Renal cortex interstitium (tissue), 11 donors: ENCODE measurements around the gene RNF17. TPM values are rescaled to one million over a fixed set of nuclear protein-coding genes. Genes with fewer than 3 reads are reported as not detected.

Source experiments
- DNase-seq, 11 donors: peaks; one replicate each; pipeline ENCODE4 v3.0.0-alpha.2; 2013; ENCODE audit warnings: low read depth in 9 of 11, low spot score in 4 of 11; ENCODE audit errors: extremely low read depth in 1 of 11
- polyA plus RNA-seq, 3 donors: library from polyadenylated mRNA; unstranded; fragments of 120-200 nt; gene quantifications; one replicate each; pipeline ENCODE4 v1.2.1, GENCODE V29; 2013; ENCODE audit not compliant: insufficient read length in 3 of 3

RNF17 gene
- polyA plus RNA-seq, 3 donors: 0.10 to 0.62 TPM; not detected in 1

DNA sequence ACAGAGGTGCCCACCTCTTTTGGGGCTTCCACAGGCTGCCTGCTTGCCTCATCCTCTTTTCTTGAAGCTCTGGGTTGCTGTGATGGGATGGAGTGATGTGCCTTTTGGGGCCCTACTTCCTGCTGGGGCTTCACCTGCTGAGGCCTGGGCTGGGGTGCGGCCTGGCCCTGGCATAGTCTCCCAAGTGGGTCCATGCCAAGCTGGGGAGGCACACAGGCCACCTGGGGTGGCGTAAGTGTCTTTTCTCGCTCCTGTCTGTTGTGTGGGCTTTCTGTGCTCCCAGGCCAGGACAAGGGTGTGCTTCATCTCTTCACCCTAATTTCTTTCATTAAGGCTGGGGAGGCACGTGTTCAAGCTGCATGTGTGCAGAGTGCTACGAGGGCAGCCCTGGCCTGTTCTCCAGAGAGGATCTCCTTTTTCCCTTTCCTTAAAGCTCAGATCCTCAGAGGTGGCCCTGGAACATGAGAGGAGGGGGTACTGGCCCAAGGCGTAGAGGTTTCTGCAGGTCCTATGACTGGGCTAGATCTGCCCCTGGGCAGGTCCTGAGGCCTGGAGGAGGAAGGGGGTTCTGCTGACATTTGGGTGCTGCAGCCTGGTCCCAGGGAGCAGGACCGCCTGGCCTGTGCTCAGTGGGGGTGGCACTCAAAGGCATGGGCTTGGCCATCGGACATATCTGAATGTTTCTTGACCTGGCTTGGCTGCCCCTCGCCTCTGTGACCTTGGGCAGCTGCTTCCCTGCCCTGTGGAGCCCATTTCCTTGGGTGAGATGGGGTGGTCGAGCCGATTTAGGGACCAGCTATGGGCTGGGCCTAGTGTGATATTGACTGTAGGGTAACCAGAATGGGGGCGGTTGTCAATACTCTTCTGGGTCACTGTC, 23.7 kb upstream of the RNF17 start:
- DNase-seq: no peak

DNA sequence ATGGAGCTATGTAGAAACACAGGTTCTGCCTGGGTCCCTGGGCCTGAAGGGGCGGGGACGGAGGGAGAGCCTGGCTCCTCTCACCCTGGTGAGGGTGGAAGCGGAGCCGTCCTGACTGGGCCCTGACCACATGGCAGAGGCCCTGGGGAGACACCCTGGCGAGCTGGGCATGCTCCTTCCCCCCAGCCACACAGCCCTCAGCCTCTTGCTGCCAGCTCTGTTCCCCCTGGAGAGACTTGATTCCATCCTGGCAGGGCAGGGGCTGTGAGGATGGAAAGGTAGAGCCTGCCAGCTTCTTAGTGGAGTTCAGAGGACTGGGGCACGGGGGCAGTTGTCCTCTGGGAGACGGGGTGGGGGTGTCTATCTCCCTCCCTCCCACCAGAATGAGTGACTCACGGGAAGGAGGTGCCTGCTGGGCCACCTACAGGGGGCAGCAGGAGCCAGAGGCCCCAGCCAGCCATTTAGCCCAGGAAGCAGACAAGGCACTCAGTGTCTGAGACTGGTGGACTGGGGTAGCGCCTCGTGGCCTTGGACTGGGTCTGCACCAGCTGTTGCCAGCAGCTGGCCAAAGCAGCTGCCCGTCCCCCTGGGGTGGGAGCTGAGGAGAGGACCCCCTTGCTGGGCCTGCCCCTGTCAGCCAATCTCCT, 22.8 kb upstream of the RNF17 start:
- DNase-seq: no peak

- no peak for DNase-seq
Measured at GRCh38 chr13:24741791-24742190, 22.2 kb upstream of the RNF17 start.

- DNase-seq: peak in 3 of 11 donors; percentile 13 to 50 (median 43)
Measured at GRCh38 chr13:24742294-24742693, 21.7 kb upstream of the RNF17 start.

DNA sequence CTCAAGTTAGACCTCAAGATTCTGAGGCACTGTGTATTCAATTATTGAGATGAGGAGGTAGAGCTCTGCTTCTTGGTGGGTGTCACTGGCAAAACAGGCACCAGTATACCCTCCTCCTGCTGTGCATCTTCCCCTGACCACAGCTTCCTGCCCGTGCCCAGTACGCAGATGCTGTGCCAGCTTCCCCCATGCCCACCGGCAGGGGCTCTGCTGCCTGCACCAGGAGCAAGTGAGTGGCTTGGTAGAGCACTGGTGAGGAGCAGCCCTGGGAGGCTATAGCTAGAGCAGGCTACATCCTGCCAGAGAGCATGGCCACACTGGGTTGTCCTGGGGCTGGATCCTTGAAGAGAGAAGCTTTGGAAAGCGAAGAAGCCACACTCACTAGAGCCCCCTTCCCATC, 21.0 kb upstream of the RNF17 start:
- DNase-seq: no peak

DNA sequence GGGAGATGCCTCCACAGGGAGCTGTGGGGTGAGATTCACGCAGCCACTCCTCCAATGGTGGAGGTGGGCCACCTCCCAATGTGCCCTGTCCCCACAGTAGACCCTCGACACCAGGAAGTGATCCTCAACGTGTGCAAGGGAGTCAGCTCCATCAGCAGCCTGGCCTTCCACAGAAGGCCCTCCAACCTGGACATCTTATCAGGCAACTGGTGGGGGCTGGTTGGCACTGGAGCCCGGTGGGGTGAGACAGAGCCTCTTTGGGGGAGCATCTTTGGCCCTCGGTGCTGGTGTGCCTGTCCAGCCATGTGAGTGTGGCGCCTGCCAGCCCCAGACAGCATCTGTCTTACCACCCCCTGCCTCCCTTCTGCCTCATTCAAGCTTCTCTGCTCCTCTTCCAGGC, 19.7 kb upstream of the RNF17 start:
- DNase-seq: no peak

DNA sequence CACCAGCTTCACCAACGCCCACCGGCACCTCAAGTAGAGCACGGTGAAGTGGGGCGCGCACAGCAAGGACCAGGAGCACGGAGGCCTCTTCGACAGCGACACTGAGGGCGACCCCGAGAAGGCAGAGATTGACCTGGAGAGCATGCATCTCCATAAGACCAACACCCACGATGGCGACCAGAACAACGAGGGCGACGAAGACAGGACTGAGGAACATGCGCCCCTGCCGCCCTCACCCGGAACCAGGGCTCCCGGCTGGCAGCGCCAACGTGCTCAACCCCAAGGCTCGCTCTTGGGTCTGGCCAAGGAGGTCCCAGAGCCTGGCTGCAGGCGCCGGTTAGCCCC, 18.5 kb upstream of the RNF17 start:
- no peak for DNase-seq

DNA sequence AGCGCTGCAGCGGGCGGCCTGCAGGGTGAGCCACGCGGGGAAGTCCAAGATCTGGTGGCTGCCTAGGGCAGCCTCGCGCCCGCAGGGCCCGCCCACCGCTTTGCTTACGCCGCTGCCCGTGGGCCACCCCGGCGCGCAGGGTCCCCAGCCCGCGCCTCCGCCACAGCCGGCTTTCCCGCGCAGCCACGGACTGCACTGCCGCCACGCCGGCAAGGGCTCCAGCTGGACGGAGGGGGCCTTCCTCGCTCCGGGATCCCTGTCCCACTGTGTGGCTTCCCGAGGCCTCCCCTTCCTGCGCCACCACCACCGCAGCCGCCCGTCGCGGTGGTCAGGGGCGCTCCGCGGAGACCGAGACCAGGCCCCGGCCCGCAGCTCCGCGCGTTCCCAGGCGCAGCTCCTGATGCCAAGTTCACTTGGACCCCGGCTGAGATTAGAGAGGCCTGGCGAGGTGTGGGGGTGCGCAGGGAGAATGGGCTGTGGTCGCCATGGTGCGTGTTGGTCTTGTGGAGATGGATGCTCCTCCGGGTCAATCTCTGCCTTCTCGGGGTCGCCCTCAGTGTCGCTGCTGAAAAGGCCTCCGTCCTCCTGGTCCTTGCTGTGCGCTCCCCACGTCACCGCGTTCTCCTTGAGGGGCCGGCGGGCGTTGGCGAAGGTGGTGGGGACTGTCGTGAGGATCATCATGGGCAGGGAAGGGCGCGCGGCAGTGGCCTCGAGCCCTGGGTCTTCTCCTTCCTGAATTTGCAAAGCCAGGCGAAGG, 17.9 kb upstream of the RNF17 start:
- DNase-seq: peak in 1 of 11 donors; percentile 2

DNA sequence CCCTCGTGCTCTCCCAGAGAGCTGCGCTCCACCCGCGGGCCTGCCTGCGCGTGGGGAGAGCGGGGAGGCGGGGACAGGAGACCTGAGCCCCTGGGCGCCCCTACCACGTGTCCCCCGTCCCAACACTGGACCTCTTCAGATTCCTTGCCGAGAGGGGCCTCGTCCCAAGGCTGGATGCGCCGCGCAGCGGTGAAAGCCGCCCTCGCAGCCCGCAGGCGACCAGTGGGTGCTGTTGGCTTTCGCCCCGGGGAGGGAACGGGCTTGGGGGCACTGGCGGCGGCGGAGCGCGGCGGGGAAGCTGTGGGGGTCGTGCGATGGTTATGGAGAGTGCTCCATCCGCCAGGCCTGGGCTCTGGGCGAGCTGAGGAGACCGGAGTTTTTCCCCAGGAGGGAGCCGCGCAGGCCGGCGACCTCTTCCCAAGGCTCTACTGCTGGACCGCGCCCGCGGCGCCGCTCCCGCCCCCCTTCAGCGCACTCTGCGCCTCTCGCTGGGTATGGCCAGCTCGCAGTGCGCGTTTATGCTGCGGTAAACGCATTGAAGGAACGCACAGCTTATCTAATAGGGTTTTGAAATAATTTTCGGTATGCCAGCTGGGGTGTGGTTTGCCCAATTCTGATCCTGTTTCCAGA, 17.2 kb upstream of the RNF17 start:
- peak in 1 of 11 donors; percentile 18 for DNase-seq

DNA sequence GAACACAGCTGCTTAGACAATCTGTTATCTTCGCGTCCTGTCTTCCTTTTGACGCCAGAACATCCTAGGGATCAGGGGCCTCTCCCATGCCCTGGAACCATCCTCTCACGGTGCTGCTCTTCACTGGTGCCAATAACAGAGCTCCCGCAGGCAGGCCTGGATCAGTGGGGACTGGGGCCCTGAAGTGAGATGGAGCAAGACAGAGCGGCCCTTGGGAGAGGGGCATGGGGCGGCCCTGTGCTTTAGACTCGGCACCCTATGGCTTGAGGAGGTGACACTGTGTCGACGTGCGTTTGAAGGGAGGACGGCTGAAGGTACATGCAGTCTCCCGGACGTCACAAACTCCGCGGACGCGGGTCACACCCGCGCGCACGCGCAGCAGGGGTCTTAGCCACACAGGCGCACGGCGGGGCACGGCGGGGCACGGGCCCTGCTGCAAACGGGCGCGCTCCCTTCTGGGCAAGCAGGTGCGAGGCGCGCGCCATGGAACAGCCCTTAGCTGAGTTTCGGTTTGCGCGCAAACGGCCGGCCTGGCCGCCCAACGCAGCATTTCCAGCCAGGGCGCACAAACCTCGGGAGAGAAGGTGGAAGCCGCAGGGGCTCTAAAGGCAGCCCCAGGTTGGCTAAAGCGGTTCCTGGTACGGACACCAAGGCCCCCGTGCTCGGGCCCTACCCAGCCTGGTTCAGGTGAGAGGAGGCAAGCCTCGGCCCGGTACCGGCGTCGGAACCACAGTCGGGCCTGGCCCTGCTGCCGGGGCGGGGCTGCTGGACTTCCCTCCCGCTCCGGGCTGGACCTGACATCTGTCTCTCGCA, 16.5 kb upstream of the RNF17 start:
- DNase-seq: peak in 1 of 11 donors; percentile 9

DNA sequence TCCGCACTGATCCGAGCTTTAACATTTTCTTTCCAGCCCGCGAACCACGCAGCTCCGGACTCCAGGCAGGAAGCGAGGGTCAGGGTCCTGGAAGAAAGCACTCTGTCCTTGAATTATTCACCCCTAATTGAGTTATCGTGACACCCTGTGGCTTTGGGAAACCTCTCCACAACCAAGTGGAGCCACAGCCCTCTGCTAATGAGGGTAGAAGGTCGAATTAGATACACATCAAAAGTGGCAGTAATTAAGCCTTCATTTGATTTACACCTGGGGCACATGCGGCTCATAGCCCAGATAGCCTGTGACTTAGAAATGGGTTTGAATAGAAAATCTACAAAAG, 15.9 kb upstream of the RNF17 start:
- peak in 1 of 11 donors; percentile 6 for DNase-seq

DNA sequence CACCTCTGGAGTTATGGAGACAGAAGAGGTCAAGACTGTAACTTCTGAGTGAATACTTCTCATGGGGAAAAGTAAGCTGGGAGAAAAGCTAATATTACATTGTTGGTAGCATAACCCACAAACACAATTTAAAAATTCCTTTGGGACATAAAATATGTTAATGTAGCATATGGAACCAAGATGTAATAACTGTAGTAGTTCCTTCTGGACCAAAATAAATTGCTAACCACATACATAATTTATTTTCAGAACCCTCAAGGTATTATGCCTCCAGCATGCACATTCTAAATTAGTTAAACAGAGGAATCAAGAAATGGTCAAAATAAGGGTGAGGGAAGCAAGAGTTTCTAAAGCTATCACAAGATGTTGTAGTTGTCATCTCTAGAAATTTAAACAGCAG, 4.8 kb upstream of the RNF17 start:
- no peak for DNase-seq

- DNase-seq: no peak
Measured at GRCh38 chr13:24764276-24764630, 284 bp downstream of the RNF17 start.

DNA sequence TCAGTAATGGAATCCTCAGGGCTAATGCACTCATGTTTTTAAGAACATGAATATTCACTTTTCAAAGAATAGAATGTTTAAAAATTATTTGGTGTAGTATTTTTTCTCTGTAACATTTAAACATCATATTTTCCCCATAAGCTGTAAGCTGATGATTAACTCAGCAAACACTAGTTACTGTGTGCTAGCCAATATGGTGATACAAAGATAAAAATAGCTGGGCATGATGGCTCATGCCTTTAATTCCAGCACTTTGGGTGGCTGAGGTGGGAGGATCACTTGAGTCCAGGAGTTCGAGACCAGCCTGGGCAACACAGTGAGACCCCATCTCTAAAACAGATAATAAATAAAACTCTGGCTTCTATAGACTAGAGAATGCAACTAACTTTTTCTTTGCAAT, 13.2 kb downstream of the RNF17 start:
- no peak for DNase-seq

DNA sequence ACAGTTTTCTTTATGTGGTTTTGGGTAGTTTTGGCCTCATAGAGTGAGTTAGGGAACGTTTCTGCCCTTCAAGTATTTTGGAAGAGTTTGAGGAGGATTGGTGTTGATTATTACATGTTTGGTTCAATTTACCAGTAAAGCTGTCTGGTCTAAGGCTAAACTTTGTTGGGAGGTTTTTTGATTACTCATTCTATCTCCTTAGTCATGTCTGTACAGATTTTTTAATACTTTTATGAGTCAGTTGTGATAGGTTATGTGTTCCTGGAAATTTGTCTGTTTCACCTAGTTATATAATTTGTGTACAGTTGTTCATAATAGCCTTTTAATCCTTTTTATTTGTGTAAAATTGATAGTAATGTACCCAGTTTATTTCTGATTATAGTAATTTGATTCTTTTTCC, 20.4 kb downstream of the RNF17 start:
- DNase-seq: no peak

DNA sequence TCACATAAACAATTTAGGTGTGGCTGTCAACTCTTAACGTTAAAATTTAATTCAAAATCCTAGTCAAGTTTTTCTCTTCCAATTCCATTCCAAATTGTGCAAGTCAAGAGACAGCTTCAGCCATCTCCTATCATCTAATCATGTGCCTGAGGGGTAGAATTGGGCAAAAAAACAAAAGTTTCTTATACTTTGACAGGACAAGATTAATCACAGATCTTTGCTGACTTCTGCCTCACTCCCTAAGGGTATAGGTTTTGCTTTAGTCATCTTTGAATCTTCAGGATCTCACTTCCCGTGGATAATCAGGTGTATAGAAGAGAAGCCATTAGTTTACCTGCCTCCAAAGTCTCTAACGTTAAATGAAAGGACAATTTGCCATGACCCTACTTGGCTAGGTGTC, 24.6 kb downstream of the RNF17 start:
- DNase-seq: no peak

DNA sequence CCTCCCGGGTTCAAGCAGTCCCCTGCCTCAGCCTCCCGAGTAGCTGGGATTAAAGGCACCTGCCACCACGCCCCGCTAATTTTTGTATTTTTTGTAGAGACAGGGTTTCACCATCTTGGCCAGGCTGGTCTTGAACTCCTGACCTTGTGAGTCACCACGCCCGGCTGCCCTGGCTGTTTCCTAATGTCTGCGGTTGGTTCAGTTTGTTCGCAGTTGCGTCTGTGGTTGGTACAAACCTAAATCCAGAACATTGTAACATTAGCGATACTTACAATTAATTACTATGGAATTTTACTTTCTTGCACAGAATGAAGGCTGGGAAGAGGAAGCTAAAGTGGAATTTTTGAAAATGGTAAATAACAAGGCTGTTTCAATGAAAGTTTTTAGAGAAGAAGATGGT, 38.1 kb downstream of the RNF17 start:
- DNase-seq: no peak

- no peak for DNase-seq
Measured at GRCh38 chr13:24821207-24821606, 57.2 kb downstream of the RNF17 start.

- no peak for DNase-seq
Measured at GRCh38 chr13:24822640-24823039, 58.7 kb downstream of the RNF17 start.
